Fibroblast of pulmonary artery (primary cell): ENCODE data around the gene SNTB2.

Experiments used
- DNase-seq: peaks from one replicate; pipeline ENCODE4 v3.0.0-alpha.2; 2010; ENCODE audit warnings: low read depth
- H3K4me3 ChIP-seq: replicated peaks from 2 replicates; pipeline ENCODE4 v1.5.1; 2011; ENCODE audit warnings: low read depth, mild to moderate bottlenecking, control low read depth, low read length, moderate library complexity
- TF ChIP-seq, protein P1 (sequence below): IDR thresholded peaks from 2 replicates; pipeline ENCODE4 v1.5.1; 2011; ENCODE audit warnings: mild to moderate bottlenecking, control low read depth, low read length, inconsistent platforms; ENCODE audit errors: missing control alignments

The SNTB2 gene

DNA sequence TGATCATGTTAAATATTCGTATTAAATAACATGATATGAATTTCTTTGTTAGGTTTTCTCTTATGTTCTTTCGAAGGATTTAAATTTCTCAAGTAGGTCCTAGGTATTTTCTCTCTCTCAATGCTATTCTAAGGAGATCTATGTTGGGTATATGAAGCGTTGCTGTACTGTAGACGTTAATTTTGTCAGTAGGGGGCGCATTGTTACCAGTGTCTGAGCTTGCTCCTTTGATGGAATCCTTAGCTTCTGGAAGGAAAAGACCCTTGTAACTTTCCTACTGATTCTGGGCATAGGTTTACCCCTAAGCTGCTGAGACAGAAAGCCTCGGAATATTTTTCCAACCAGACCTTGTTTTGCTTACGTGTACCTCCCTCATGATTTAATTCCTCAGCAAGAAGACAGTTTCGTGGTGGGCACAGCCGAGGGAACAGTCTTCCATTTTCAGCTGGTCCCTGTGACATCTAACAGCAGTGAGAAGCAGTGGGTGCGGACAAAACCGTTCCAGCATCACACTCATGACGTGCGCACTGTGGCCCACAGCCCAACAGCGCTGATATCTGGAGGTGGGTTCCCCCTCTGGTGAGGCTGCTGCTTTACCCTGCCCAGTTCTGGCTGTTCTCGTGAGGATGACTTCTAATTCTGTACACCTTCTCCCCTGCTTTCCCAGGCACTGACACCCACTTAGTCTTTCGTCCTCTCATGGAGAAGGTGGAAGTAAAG, 36.7 kb upstream of the SNTB2 start:
- H3K4me3 ChIP-seq: no peak overlapping the region
- DNase-seq: peak; percentile 90
- TF ChIP-seq, protein P1, sequence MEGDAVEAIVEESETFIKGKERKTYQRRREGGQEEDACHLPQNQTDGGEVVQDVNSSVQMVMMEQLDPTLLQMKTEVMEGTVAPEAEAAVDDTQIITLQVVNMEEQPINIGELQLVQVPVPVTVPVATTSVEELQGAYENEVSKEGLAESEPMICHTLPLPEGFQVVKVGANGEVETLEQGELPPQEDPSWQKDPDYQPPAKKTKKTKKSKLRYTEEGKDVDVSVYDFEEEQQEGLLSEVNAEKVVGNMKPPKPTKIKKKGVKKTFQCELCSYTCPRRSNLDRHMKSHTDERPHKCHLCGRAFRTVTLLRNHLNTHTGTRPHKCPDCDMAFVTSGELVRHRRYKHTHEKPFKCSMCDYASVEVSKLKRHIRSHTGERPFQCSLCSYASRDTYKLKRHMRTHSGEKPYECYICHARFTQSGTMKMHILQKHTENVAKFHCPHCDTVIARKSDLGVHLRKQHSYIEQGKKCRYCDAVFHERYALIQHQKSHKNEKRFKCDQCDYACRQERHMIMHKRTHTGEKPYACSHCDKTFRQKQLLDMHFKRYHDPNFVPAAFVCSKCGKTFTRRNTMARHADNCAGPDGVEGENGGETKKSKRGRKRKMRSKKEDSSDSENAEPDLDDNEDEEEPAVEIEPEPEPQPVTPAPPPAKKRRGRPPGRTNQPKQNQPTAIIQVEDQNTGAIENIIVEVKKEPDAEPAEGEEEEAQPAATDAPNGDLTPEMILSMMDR: peak; percentile 86

DNA sequence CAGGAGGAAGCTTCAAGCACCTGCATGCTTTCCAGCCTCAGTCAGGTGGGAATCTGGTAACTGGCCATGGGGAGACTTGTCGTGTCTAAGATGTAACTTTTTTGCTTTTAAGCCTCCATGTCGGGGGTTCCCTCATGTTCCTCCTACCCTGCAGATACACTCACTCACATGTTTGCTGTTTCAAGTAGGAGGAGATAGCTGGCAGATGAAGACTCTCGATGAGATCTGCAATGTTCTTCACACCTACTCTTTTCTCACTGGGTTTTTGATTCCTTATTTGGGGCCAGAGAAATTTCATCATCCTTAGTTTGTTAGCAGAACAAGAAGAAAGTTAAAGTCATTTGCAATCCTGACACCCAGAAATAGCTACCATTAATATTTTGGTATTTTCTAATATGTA, 29.8 kb upstream of the SNTB2 start:
- no peak for DNase-seq
- no peak overlapping the region for H3K4me3 ChIP-seq
- TF ChIP-seq, protein P1: no peak

DNA sequence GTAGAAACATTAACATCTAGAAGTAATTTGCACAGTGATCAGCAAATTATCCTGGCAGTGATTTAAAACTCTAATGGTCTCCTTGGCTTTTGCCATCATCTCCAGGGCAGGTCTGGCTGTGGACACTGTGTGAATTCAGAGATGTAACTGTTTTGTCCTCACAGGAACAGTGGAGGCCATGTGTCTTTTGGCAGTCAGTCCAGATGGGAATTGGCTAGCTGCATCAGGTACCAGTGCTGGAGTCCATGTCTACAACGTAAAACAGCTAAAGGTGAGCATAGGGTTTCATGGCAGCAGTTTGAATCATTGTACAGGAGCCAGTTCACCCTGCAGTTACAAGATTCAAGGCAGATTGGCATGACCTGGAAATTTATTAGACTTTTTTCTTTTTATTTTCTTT, 26.8 kb upstream of the SNTB2 start:
- H3K4me3 ChIP-seq: no peak overlapping the region
- no peak for DNase-seq
- TF ChIP-seq, protein P1: no peak

DNA sequence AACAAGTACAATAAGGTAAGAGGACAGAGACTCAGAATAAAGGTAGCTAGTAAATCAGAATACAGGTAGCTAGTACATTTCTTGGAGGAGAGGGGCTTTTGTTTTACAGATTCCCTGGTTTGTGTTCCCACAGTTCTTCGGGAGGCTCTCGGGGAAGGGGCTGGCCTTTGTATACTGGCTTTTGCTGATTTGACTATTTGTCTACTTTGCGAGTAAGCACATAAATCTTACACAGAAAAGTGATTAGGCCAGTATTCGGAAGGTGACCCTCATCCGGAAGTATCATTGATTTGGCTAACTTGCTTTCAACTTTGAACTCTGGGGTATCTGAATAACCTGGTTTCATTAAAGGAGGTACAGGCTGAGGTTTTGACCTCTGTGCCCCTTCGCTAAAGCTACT, 21.4 kb upstream of the SNTB2 start:
- H3K4me3 ChIP-seq: no peak overlapping the region
- TF ChIP-seq, protein P1: no peak
- DNase-seq: no peak

DNA sequence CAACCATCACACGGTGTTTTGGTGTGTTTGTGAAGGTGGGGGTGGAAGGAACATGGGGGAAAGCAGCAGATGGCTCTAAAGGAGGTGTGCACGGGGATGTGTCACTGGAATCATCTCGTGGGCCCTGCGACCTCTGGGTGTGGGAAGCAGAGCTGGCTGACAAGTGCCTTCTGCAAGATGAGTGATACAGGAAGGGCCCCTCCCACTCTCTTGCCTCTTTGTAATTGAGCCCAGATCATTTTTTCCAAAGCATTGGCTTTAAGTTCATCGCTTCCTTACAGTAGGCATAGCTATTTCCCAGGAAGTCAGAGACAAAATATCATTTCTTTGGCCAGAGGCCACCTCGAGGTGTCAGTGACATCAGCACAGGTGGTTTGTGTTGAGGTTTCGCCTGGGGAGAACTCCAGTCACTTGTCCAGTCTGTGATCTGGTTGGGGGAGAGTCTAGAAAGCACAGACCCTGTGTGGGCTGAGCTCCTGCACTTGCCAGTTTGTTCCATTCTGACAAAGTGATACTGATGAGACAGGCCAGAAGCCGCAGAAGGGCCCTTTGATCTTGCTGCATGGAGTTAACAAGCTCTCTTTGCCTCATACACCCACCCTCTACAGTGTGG, 20.6 kb upstream of the SNTB2 start:
- H3K4me3 ChIP-seq: no peak overlapping the region
- TF ChIP-seq, protein P1: no peak
- no peak for DNase-seq

DNA sequence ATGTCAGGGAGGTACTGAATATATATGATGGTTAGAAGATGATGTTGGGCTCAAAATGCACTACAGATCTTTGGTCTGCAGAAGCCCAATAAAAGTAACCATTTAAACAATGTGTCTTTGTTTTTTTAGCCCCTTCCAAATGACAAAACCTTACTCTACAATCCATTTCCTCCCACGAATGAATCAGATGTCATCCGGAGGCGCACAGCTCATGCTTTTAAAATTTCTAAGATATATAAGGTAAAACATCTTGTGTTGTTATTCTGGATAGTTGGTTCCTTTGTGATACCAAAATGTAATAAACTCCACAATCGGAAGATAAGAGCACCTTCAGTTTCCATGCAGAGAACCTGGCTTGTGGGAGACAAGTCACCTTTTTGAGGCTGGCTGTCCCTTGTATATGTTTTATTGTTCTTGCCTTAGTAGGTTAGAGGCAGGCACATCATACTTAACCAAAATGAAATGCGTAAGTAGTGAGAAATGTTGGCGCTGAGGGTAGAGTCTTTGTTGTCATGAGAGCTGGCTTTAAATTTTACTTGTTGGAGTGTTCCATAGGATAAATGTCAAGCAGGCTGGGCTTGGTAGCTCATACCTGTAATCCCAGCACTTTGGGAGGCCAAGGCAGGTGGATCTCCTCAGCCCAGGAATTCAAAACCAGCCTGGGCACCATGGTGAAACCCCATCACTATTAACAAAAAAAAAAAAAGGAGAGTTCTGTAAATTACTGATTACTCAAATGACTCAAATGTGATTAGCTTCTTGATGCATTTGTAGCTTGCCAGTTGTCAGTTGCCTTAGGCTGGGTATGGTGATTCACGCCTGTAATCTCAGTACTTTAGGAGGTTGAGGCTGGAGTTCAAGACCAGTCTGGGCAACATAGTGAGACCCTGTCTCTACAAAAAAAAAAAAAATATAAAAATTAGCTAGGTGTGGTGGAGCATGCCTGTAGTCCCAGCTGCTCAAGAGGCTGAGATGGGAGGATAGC, 19.7 kb upstream of the SNTB2 start:
- TF ChIP-seq, protein P1: no peak
- peak; percentile 41 for DNase-seq
- H3K4me3 ChIP-seq: no peak overlapping the region
